ENCODE data around the gene FBXO44.

GRCh38 chr1:11684070-11684469 lies 29.4 kb downstream of the FBXO44 start:
- TF ChIP-seq CTCF (IDR thresholded peaks at IDR 0.05; ENCODE audit: low read length) (no peak), EZH2 (IDR thresholded peaks at IDR 0.05; ENCODE audit: borderline replicate concordance, low read length) (no peak)
